ENCODE results near the gene MYL7. TPM values are rescaled to one million over a fixed set of nuclear protein-coding genes. Genes with fewer than 3 reads are reported as not detected.

MYL7 gene
- total RNA-seq, 2 experiments from 2014 or later: not detected

DNA sequence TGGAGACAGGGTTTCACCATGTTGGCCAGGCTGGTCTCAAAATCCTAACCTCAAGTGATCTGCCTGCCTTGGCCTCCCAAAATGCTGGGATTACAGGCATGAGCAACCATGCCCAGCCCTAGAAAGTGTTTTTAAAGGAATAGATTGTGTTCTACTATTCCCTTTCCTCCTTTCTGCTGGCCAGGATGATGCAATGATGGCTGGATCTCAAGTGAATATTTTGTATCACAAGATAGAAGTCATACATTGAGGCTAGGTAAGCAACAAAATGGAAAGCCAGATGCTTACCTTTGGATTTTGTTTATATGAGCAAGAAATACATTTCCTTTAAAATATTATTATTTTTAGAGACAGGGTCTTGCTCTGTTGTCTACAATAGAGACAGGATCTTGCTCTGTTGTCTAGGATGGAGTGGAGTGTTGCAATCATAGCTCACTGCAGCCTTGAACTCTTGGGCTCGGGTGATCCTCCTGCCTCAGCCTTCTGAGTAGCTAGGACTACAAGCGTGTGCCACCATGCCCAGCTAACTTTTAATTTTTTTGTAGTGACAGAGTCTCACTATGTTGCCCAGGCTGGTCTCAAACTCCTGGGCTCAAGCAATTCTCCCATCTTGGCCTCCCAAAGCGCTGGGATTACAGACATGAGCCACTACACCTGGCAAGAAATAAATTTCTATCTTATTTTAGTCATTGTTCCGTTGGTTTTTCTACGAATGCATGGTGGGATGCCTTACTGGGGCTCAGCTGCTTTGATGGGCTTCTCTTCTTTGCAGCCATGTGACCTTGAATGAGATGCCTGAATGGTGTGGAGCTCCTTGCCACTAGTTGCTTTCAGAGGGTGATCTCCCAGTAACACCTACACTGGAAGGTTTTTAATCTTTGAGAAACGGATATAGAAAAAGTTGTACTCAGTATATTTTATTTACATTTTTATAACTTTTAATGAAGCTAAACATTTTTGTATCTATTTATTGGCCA is 42.8 kb downstream of the MYL7 start:
- Mint-ChIP-seq H3K4me3 (no peak overlapping the region), H3K4me1 (peaks cover 24% of the 10 kb centered on the region), H3K36me3 (no peaks in the 10 kb centered on the region), H3K9me3 (no peaks in the 10 kb centered on the region), H3K27ac (peak overlapping the region; percentile 88), H3K27me3 (no peaks in the 10 kb centered on the region)
- DNase-seq: no peak

- H3K27me3 Mint-ChIP-seq: no peaks in the 10 kb centered on the region
- H3K4me1 Mint-ChIP-seq: peaks cover 22% of the 10 kb centered on the region
- peak overlapping the region; percentile 88 for H3K27ac Mint-ChIP-seq
- H3K9me3 Mint-ChIP-seq: no peaks in the 10 kb centered on the region
- DNase-seq: peak; percentile 56
- H3K36me3 Mint-ChIP-seq: no peaks in the 10 kb centered on the region
- H3K4me3 Mint-ChIP-seq: no peak overlapping the region
Observed at GRCh38 chr7:44097064-44097932, 43.8 kb downstream of the MYL7 start.

DNA sequence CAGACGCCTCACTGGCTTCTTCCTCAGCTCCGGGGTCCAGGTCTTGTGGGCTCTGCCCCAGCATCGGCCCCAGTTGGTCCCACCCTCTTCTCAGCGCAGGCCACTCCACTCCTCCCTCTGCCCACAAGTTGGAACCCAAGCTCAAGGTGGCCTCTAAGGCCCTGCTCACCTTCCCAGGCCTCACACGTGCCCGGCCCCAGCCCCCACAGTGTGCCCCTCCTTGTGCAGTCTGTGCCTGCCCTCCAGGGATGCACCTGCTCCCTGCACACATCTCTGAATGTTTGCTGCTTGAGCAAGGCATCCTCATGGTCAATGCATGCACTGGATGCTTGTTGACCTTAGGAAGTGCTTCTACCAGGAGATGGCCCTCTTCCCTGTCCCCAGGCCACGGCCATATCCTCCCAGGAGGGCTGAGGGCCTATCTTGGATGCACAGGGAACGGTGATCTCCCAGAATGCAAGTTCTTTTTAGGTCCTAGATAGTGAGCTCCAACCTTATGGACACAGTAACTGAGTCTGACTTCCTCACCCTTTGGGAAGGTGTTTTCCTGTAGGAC is 44.7 kb downstream of the MYL7 start:
- no peak for DNase-seq
- H3K4me1 Mint-ChIP-seq: peaks cover 22% of the 10 kb centered on the region
- H3K36me3 Mint-ChIP-seq: no peaks in the 10 kb centered on the region
- no peaks in the 10 kb centered on the region for H3K27me3 Mint-ChIP-seq
- no peak overlapping the region for H3K4me3 Mint-ChIP-seq
- no peaks in the 10 kb centered on the region for H3K9me3 Mint-ChIP-seq
- peak overlapping the region; percentile 88 for H3K27ac Mint-ChIP-seq

DNA sequence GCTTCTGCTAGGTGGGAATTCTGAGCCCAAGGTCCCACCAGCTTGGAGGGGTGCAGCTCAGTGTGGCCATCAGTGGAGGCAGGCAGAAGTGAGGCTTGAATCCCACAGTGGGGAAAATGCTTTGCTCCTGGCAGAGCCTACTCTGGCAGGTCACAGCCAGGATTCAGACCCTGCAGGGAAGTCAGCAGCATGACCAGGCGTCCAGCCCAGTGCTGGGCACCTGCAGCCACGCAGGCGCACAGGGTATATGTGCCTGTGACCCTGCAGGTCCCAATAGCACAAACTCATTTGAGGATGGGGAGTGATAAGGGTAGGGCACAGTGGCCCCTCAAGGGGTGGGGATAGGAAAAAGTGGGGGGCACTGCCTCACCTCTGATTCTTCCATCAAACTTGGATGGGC is 45.4 kb downstream of the MYL7 start:
- Mint-ChIP-seq H3K27me3 (no peaks in the 10 kb centered on the region), H3K9me3 (no peaks in the 10 kb centered on the region), H3K27ac (no peak overlapping the region), H3K4me1 (peaks cover 22% of the 10 kb centered on the region), H3K4me3 (no peak overlapping the region), H3K36me3 (no peaks in the 10 kb centered on the region)
- DNase-seq: no peak

DNA sequence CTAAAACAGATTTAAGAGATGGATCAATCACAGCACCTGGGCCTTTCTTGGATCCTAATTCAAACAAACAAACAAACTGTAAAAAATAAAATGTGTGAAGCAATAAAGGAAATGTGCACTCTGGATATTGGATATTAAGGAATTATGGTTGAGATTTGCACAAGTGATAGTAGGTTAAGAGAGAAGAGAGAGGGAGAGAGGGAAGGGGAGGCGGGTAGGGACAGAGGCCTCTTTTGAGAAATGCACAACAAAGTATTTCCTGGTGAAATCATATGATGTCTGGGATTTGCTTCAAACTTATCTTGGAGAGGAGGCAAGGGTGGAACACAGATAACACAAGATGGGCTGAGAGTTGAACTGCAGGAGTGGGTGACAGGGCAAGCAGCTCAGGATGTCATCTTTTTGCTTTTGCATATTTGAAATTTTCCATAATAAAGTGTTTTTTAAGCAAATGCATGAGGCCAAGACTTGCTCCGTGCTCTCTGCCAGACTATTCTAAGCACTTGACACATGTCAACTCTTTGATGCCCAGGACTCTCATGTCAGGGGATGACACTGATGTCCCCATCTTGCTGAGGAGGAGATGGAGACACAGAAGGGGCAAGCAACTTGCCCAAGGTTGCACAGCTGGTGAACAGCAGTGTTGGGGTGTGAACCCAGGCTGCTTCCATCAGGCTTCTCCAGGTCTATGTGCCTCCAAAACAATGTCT is 46.1 kb downstream of the MYL7 start:
- Mint-ChIP-seq H3K9me3 (no peaks in the 10 kb centered on the region), H3K36me3 (no peaks in the 10 kb centered on the region), H3K27ac (no peak overlapping the region), H3K27me3 (no peaks in the 10 kb centered on the region), H3K4me3 (no peak overlapping the region), H3K4me1 (peaks cover 22% of the 10 kb centered on the region)
- no peak for DNase-seq

- Mint-ChIP-seq H3K4me3 (no peak overlapping the region), H3K27ac (no peak overlapping the region), H3K36me3 (no peaks in the 10 kb centered on the region), H3K9me3 (no peaks in the 10 kb centered on the region), H3K4me1 (peaks cover 22% of the 10 kb centered on the region), H3K27me3 (no peaks in the 10 kb centered on the region)
- DNase-seq: no peak
Observed at GRCh38 chr7:44094365-44094764, 46.8 kb downstream of the MYL7 start.

GRCh38 chr7:44093102-44093641 is 48.0 kb downstream of the MYL7 start:
- Mint-ChIP-seq H3K4me1 (peaks cover 17% of the 10 kb centered on the region), H3K9me3 (no peaks in the 10 kb centered on the region), H3K27ac (no peak overlapping the region), H3K4me3 (no peak overlapping the region), H3K27me3 (no peaks in the 10 kb centered on the region), H3K36me3 (no peaks in the 10 kb centered on the region)
- no peak for DNase-seq

Other genes starting within 250 kb of the MYL7 start
- 10 to 100 TPM; 24.3 to 26.1 TPM for gene URGCP, start 234.7 kb downstream of the MYL7 start, total RNA-seq
- 10 to 100 TPM; 12.1 to 12.7 TPM for gene UBE2D4, start 214.9 kb downstream of the MYL7 start, total RNA-seq
- not detected for gene SPDYE1, start 143.4 kb downstream of the MYL7 start, total RNA-seq
- 100 to 1,000 TPM; 131 to 136 TPM for gene DBNL, start 96.6 kb downstream of the MYL7 start, total RNA-seq
- under 1 TPM; 0.34 to 0.43 TPM for gene PGAM2, start 75.8 kb downstream of the MYL7 start, total RNA-seq
- gene POLM, start 58.8 kb downstream of the MYL7 start, total RNA-seq: 10 to 100 TPM; 32.5 to 35.2 TPM
- gene AEBP1, start 37.0 kb downstream of the MYL7 start, total RNA-seq: 10 to 100 TPM; 32.6 to 38.3 TPM
- 100 to 1,000 TPM; 287 to 296 TPM for gene POLD2, start 17.8 kb downstream of the MYL7 start, total RNA-seq
- 1 to 10 TPM; 2.5 to 3.7 TPM for gene GCK, start 48.1 kb upstream of the MYL7 start, total RNA-seq
- 10 to 100 TPM; 74.9 to 75.9 TPM for gene YKT6, start 59.6 kb upstream of the MYL7 start, total RNA-seq
- gene CAMK2B, start 184.3 kb upstream of the MYL7 start, total RNA-seq: under 1 TPM; 0.62 to 0.97 TPM